Measurements from ENCODE around the gene EVC2. TPM values are rescaled to one million over a fixed set of nuclear protein-coding genes. Genes with fewer than 3 reads are reported as not detected.

EVC2 gene
- total RNA-seq, 1 donor from 2014 or later = 4.5 TPM

- no peak for DNase-seq (ENCODE audit: extremely low spot score, unreplicated experiment)
- Mint-ChIP-seq H3K9me3 (no peaks in the 10 kb centered on the region), H3K4me1 (ENCODE audit: unreplicated experiment) (peaks cover 3% of the 10 kb centered on the region), H3K27me3 (no peaks in the 10 kb centered on the region), H3K4me3 (no peak overlapping the region), H3K27ac (no peak overlapping the region), H3K36me3 (peaks cover 23% of the 10 kb centered on the region)
- TF ChIP-seq, protein P1, sequence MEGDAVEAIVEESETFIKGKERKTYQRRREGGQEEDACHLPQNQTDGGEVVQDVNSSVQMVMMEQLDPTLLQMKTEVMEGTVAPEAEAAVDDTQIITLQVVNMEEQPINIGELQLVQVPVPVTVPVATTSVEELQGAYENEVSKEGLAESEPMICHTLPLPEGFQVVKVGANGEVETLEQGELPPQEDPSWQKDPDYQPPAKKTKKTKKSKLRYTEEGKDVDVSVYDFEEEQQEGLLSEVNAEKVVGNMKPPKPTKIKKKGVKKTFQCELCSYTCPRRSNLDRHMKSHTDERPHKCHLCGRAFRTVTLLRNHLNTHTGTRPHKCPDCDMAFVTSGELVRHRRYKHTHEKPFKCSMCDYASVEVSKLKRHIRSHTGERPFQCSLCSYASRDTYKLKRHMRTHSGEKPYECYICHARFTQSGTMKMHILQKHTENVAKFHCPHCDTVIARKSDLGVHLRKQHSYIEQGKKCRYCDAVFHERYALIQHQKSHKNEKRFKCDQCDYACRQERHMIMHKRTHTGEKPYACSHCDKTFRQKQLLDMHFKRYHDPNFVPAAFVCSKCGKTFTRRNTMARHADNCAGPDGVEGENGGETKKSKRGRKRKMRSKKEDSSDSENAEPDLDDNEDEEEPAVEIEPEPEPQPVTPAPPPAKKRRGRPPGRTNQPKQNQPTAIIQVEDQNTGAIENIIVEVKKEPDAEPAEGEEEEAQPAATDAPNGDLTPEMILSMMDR (conservative IDR thresholded peaks at IDR 0.05) = no peak
Measured at GRCh38 chr4:5638316-5638715, 70.0 kb downstream of the EVC2 start.

GRCh38 chr4:5636766-5637670 lies 71.3 kb downstream of the EVC2 start:
- H3K36me3 Mint-ChIP-seq = peaks cover 23% of the 10 kb centered on the region
- no peak overlapping the region for H3K27ac Mint-ChIP-seq
- H3K4me3 Mint-ChIP-seq = no peak overlapping the region
- peaks cover 3% of the 10 kb centered on the region for H3K4me1 Mint-ChIP-seq (ENCODE audit: unreplicated experiment)
- TF ChIP-seq, protein P1 (conservative IDR thresholded peaks at IDR 0.05) = no peak
- H3K27me3 Mint-ChIP-seq = no peaks in the 10 kb centered on the region
- H3K9me3 Mint-ChIP-seq = no peaks in the 10 kb centered on the region
- no peak for DNase-seq (ENCODE audit: extremely low spot score, unreplicated experiment)

DNA sequence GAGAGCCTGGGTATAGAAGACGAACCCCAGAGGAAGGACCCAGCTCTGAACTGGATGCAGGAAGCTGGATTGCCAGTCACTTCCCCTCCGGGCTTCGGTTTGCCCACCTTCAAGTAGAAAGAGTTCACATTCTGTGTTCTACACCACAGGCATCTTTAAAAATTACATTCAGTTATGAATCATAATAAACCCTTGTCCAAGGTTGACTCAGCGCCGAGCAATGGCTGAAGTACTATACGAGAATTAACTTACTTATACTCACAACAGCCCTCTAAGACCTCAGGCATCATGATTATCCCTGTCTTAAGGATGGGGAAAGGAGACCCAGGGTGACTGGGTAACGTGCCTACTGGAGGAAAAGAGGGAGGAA lies 72.5 kb downstream of the EVC2 start:
- H3K9me3 Mint-ChIP-seq = no peaks in the 10 kb centered on the region
- H3K4me1 Mint-ChIP-seq (ENCODE audit: unreplicated experiment) = peaks cover 3% of the 10 kb centered on the region
- H3K27me3 Mint-ChIP-seq = no peaks in the 10 kb centered on the region
- peaks cover 20% of the 10 kb centered on the region for H3K36me3 Mint-ChIP-seq
- H3K4me3 Mint-ChIP-seq = no peak overlapping the region
- TF ChIP-seq, protein P1 (conservative IDR thresholded peaks at IDR 0.05) = no peak
- no peak overlapping the region for H3K27ac Mint-ChIP-seq
- DNase-seq (ENCODE audit: extremely low spot score, unreplicated experiment) = no peak

DNA sequence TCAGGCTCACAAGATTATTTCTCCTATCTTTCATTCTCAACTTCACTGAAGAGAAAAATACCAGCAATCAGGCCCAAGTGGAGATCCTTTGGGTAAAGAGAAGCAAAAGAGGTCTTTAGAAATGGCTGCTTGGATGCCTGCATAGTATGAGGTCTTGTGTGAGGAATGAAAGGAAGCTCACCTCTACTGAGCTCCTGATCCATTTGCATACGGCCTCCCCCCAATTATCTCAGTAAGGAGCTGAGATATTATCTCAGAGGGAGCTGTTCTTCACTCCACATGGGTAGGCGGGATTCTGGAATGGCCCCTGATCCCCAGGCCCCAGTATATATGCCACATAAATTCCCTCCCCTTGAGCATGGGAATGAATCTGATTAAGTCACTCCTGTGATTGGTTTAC lies 75.8 kb downstream of the EVC2 start:
- DNase-seq (ENCODE audit: extremely low spot score, unreplicated experiment) = no peak
- Mint-ChIP-seq H3K27ac (no peak overlapping the region), H3K9me3 (no peaks in the 10 kb centered on the region), H3K4me1 (ENCODE audit: unreplicated experiment) (peaks cover 3% of the 10 kb centered on the region), H3K27me3 (no peaks in the 10 kb centered on the region), H3K4me3 (no peak overlapping the region), H3K36me3 (peaks cover 6% of the 10 kb centered on the region)
- TF ChIP-seq, protein P1 (conservative IDR thresholded peaks at IDR 0.05) = no peak

DNA sequence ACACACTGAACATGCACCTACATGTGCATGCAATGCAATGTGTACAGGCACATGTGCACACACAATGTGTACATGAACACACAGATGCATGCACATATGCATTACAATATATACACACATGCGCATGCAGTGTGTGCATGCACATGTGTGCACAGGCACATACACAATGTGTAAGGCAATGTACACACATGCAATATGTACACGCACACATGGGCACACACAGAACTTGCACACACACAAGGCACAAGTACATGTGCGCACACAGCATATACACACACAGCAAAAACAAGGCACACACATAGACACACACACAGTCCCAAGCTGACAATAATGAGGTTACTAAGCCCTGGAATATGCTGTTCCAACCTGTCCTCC lies 76.3 kb downstream of the EVC2 start:
- TF ChIP-seq, protein P1 (conservative IDR thresholded peaks at IDR 0.05) = no peak
- Mint-ChIP-seq H3K9me3 (no peaks in the 10 kb centered on the region), H3K27me3 (no peaks in the 10 kb centered on the region), H3K4me1 (ENCODE audit: unreplicated experiment) (peaks cover 3% of the 10 kb centered on the region), H3K36me3 (peaks cover 6% of the 10 kb centered on the region), H3K4me3 (no peak overlapping the region), H3K27ac (no peak overlapping the region)
- DNase-seq (ENCODE audit: extremely low spot score, unreplicated experiment) = no peak
